WERI-Rb-1 (cell line): ENCODE measurements around the gene DRAXIN.

ENCODE experiments used
- DNase-seq: peaks from one replicate; pipeline ENCODE4 v3.0.0-alpha.2; 2020
- H3K27ac ChIP-seq: fragments of 250-450 bp; sonication (Bioruptor Pico); 2 replicates; pipeline ENCODE4 v1.5.1; 2020; ENCODE audit warnings: mild to moderate bottlenecking, moderate library complexity
- H3K27me3 ChIP-seq: fragments of 250-450 bp; sonication (Bioruptor Pico); 2 replicates; pipeline ENCODE4 v1.5.1; 2021; ENCODE audit warnings: mild to moderate bottlenecking, low read depth, moderate library complexity; ENCODE audit not compliant: insufficient read depth, severe bottlenecking
- H3K36me3 ChIP-seq: fragments of 250-450 bp; sonication (Bioruptor Pico); 2 replicates; pipeline ENCODE4 v1.5.1; 2020; ENCODE audit warnings: mild to moderate bottlenecking, moderate library complexity
- H3K4me3 ChIP-seq: 2 replicates; pipeline ENCODE4 v1.5.1; 2011; ENCODE audit warnings: low read depth, mild to moderate bottlenecking, control low read depth, low read length
- H3K9me3 ChIP-seq: fragments of 250-450 bp; sonication (Bioruptor Pico); 2 replicates; pipeline ENCODE4 v1.5.1; 2021; ENCODE audit warnings: mild to moderate bottlenecking, moderate library complexity; ENCODE audit not compliant: severe bottlenecking
- TF ChIP-seq, protein P1 (sequence below): IDR thresholded peaks from 2 replicates; pipeline ENCODE4 v1.5.1; 2011; ENCODE audit warnings: low read depth, mild to moderate bottlenecking, control low read depth, inconsistent platforms, low read length

Gene DRAXIN

DNA sequence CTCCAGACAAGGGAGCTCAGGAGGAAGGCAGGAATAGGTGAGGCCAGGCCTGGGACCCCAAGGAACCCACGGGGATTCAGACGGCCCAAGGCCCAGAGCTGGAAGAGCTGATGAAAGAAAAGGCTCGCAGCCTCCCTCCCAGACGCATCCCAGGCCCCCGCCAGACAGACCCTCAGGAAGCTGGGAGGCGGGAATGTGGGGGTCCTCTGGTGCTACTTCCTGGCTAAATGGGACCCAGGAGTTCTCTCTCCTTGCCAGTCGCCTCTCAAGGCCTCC is 37.7 kb upstream of the DRAXIN start:
- Histone ChIP-seq H3K9me3 (no peaks in the 10 kb centered on the region), H3K4me3 (no peak overlapping the region), H3K36me3 (peaks cover 12% of the 10 kb centered on the region), H3K27me3 (no peaks in the 10 kb centered on the region), H3K27ac (no peak overlapping the region)
- TF ChIP-seq, protein P1, sequence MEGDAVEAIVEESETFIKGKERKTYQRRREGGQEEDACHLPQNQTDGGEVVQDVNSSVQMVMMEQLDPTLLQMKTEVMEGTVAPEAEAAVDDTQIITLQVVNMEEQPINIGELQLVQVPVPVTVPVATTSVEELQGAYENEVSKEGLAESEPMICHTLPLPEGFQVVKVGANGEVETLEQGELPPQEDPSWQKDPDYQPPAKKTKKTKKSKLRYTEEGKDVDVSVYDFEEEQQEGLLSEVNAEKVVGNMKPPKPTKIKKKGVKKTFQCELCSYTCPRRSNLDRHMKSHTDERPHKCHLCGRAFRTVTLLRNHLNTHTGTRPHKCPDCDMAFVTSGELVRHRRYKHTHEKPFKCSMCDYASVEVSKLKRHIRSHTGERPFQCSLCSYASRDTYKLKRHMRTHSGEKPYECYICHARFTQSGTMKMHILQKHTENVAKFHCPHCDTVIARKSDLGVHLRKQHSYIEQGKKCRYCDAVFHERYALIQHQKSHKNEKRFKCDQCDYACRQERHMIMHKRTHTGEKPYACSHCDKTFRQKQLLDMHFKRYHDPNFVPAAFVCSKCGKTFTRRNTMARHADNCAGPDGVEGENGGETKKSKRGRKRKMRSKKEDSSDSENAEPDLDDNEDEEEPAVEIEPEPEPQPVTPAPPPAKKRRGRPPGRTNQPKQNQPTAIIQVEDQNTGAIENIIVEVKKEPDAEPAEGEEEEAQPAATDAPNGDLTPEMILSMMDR, result no peak
- DNase-seq, result no peak

DNA sequence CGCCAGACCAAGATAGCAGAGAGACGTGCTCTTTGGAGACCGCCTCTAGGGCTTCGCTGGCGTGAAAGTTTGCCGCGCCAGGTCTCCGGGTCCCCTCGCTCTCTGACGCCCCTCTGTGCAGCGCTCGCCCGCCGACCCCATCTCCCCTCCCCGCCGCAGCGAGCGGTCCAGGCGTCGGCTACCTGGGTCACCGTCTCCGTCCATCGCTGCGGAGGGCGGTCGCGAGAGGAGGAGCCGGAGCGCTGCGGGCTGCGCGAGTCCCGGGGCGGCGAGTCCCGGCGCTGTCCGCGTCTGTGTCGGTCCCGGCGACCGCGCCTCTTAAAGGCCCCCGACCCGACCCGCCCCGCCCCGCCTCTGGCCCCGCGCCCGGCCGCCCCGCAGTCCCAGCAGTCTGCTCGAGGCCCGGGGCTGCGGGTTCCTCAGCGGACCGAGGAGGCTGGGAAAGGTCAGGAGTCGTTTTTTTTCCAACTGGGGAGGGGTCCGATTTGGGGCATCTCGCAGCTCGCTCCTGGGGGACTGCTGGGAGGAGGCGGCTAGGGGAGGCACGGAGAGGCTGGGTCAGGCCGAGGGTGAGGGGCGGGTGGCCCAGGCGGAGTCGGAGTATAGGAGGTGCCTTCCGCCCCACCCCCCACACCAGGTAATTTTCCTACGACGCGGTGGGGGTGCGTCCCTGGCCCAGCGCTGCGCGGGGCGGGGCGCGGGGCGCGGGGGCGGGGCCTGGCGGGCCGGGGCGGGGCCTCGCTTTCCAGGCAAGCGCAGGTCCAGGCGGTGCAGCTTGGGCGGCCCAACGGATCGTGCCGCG is 37.2 kb upstream of the DRAXIN start, which contains the start of the genes FBXO2 and FBXO44:
TSS of gene FBXO2 (minus strand) at position 293 of the 802 bp plus-strand sequence. CDS start at position 204, 89 bp downstream.
TSS of gene FBXO44 (plus strand) at position 741 of the 802 bp plus-strand sequence. CDS start 959 bp downstream, outside the sequence.
- Histone ChIP-seq H3K27ac (no peak within 1 kb of the TSS), H3K27me3 (no peaks in the 10 kb centered on the region), H3K36me3 (peaks cover 17% of the 10 kb centered on the region), H3K9me3 (no peaks in the 10 kb centered on the region), H3K4me3 (peak within 1 kb of the TSS; percentile 52)
- TF ChIP-seq, protein P1, result no peak
- peak; percentile 44 for DNase-seq

DNA sequence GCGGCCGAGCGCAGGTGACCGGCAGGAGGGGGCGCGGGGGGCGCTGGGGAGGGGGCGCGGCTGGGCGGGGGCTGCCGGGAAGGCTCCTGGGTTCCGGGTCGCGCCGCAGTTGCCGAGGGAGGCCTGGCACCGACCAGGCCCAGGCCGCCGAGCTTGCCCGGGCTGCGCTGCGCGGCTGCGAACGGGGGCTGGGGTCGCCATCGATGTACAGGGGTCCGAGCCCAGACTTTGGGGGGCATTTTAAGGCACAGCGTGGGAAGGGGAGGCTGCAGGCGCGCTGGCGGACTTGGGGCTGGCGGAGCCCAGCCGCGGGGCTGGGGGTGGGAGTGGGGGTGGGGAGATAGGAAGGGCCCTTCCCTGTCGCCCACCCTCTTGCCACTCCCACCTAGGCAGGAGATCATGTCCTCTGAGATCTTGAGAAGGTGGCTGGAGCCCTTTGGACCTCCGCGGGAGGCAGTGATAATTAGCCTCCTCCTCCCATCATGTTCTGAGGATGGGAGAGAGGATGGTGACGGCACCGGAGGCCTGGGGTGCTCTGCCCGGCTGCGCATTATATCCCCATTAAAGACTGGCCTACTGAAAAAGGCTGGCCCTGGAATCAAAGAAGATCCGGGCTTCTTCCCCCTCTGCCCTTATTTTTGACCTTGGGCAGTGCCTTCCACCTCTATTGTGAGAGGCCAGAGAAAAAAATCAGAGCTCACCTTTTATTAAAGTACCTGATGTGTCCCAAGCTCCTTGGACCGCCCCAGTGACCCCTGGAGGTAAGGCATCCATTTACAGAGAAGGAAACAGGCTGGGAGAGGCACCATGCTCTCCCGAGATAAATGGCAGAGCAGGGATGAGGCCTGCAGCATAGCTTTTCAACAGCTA is 36.3 kb upstream of the DRAXIN start:
- Histone ChIP-seq H3K27me3 (no peaks in the 10 kb centered on the region), H3K4me3 (peak overlapping the region; percentile 52), H3K36me3 (peaks cover 21% of the 10 kb centered on the region), H3K9me3 (no peaks in the 10 kb centered on the region), H3K27ac (no peak overlapping the region)
- TF ChIP-seq, protein P1, result no peak
- DNase-seq, result no peak

DNA sequence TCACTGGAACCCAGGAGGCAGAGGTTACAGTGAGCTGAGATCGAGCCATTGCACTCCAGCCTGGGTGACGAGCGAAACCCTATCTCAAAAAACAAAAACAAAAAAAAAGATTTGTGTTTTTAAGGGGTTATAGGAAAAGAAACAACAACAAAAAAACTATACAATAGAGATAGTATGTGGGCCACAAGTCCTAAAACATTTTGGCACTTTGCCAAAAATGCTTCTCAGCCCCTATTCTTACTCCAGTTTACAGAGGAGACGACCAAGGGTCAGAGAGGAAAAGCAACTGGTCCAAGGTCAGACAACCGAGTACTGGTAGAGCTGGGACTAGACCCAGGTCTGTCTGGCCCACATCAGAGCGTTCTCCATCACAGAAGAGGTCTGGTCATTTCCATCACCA is 33.9 kb upstream of the DRAXIN start:
- Histone ChIP-seq H3K4me3 (no peak overlapping the region), H3K36me3 (peaks cover 21% of the 10 kb centered on the region), H3K9me3 (no peaks in the 10 kb centered on the region), H3K27ac (no peak overlapping the region), H3K27me3 (no peaks in the 10 kb centered on the region)
- TF ChIP-seq, protein P1, result no peak
- DNase-seq, result no peak

DNA sequence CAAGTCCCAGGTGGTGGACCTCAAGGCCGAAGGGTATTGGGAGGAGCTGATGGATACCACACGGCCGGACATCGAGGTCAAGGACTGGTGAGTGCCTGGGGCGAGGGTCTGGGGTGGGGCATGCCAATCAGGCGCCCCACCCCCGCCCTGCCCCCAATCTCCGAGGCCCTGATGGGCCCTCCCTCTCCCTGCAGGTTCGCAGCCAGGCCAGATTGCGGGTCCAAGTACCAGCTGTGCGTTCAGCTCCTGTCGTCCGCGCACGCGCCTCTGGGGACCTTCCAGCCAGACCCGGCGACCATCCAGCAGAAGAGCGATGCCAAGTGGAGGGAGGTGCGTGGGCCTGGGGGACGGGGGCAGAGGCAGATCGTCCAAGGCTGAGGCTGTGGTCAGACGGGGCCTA is 33.0 kb upstream of the DRAXIN start:
- no peak overlapping the region for H3K4me3 ChIP-seq
- peaks cover 24% of the 10 kb centered on the region for H3K36me3 ChIP-seq
- DNase-seq, result no peak
- H3K27me3 ChIP-seq, result no peaks in the 10 kb centered on the region
- H3K9me3 ChIP-seq, result no peaks in the 10 kb centered on the region
- no peak overlapping the region for H3K27ac ChIP-seq
- TF ChIP-seq, protein P1, result no peak
